Measurements from ENCODE around the gene TASP1. TPM values are rescaled to one million over a fixed set of nuclear protein-coding genes. Genes with fewer than 3 reads are reported as not detected.
"Not testable (repeated sequence)": the region's sequence is repeated elsewhere in the genome, so short reads cannot be mapped to it uniquely, and the experiment has no call there.

The TASP1 gene
- total RNA-seq (2014; rRNA removed; shearing (Covaris generic)): 9.8 and 12.8 TPM in 2 replicates

- DNase-seq (ENCODE audit: low spot score): peak; percentile 99
These were observed at the start of gene TASP1 for GRCh38 chr20:13638496-13639149. TASP1 (minus strand) TSS chr20:13638932; CDS start chr20:13630078, 8,854 bp downstream.

GRCh38 chr20:13687815-13688214 lies 49.1 kb upstream of the TASP1 start:
- DNase-seq (ENCODE audit: low spot score): no peak

- no peak for DNase-seq (ENCODE audit: low spot score)
These were observed 46.9 kb upstream of the TASP1 start for GRCh38 chr20:13685623-13686022.

GRCh38 chr20:13684566-13685222 lies 46.0 kb upstream of the TASP1 start:
- DNase-seq (ENCODE audit: low spot score): no peak

- DNase-seq (ENCODE audit: low spot score): no peak
These were observed 45.1 kb upstream of the TASP1 start for GRCh38 chr20:13683833-13684232.

- peak; percentile 67 for DNase-seq (ENCODE audit: low spot score)
These were observed 42.8 kb upstream of the TASP1 start for GRCh38 chr20:13681248-13682125.

- DNase-seq (ENCODE audit: low spot score): no peak
These were observed 40.2 kb upstream of the TASP1 start for GRCh38 chr20:13678944-13679343.

- no peak for DNase-seq (ENCODE audit: low spot score)
These were observed 38.5 kb upstream of the TASP1 start for GRCh38 chr20:13677241-13677640.

GRCh38 chr20:13676682-13677081 lies 38.0 kb upstream of the TASP1 start:
- no peak for DNase-seq (ENCODE audit: low spot score)

GRCh38 chr20:13672690-13673089 lies 34.0 kb upstream of the TASP1 start:
- DNase-seq (ENCODE audit: low spot score): no peak

GRCh38 chr20:13671916-13672378 lies 33.2 kb upstream of the TASP1 start:
- no peak for DNase-seq (ENCODE audit: low spot score)

GRCh38 chr20:13671512-13671911 lies 32.8 kb upstream of the TASP1 start:
- DNase-seq (ENCODE audit: low spot score): no peak

- no peak for DNase-seq (ENCODE audit: low spot score)
These were observed 31.4 kb upstream of the TASP1 start for GRCh38 chr20:13670160-13670559.

- DNase-seq (ENCODE audit: low spot score): no peak
These were observed 27.1 kb upstream of the TASP1 start for GRCh38 chr20:13665709-13666395.

- DNase-seq (ENCODE audit: low spot score): no peak
These were observed 22.4 kb upstream of the TASP1 start for GRCh38 chr20:13661070-13661685.

GRCh38 chr20:13659288-13659687 lies 20.6 kb upstream of the TASP1 start:
- DNase-seq (ENCODE audit: low spot score): no peak

GRCh38 chr20:13658060-13658459 lies 19.3 kb upstream of the TASP1 start:
- not testable (repeated sequence) for DNase-seq (ENCODE audit: low spot score)

- DNase-seq (ENCODE audit: low spot score): no peak
These were observed 18.1 kb upstream of the TASP1 start for GRCh38 chr20:13656721-13657368.

- no peak for DNase-seq (ENCODE audit: low spot score)
These were observed 15.8 kb upstream of the TASP1 start for GRCh38 chr20:13654463-13655023.

- no peak for DNase-seq (ENCODE audit: low spot score)
These were observed 11.7 kb upstream of the TASP1 start for GRCh38 chr20:13650474-13650873.

Measured in HT-29 (cell line).